Measurements from ENCODE around the gene CDK19.
"Not testable (repeated sequence)": the region's sequence is repeated elsewhere in the genome, so short reads cannot be mapped to it uniquely, and the experiment has no call there.

CDK19 gene

DNA sequence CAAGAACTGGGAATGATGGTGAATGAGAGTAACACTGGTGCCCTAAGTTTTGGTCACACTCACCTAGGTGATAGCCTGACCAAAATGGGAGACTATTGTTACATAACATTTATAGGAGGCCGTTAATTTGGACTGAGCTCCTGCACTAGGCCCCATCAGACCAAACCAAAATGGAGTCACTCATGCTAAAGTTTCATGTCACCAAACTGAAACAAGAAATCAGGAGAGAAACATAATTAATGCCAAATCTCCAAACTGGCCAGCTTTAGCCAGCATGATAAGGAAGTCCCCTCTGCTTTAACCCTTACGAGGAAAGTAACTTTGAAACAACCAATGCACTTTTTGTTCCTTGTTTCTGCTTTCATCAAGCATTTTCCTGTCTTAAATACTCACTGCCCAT, 227.9 kb downstream of the CDK19 start:
- no peak for DNase-seq (ENCODE audit: low read depth)
- TF ChIP-seq, protein P1, sequence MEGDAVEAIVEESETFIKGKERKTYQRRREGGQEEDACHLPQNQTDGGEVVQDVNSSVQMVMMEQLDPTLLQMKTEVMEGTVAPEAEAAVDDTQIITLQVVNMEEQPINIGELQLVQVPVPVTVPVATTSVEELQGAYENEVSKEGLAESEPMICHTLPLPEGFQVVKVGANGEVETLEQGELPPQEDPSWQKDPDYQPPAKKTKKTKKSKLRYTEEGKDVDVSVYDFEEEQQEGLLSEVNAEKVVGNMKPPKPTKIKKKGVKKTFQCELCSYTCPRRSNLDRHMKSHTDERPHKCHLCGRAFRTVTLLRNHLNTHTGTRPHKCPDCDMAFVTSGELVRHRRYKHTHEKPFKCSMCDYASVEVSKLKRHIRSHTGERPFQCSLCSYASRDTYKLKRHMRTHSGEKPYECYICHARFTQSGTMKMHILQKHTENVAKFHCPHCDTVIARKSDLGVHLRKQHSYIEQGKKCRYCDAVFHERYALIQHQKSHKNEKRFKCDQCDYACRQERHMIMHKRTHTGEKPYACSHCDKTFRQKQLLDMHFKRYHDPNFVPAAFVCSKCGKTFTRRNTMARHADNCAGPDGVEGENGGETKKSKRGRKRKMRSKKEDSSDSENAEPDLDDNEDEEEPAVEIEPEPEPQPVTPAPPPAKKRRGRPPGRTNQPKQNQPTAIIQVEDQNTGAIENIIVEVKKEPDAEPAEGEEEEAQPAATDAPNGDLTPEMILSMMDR (IDR thresholded peaks at IDR 0.05; ENCODE audit: control insufficient read depth, insufficient read depth, low read depth, low read length, missing control alignments), result no peak
- no peak overlapping the region for H3K4me3 ChIP-seq (ENCODE audit: control insufficient read depth, low read depth, low read length)

- no peak for DNase-seq (ENCODE audit: low read depth)
- TF ChIP-seq, protein P1 (IDR thresholded peaks at IDR 0.05; ENCODE audit: control insufficient read depth, insufficient read depth, low read depth, low read length, missing control alignments), result no peak
- no peak overlapping the region for H3K4me3 ChIP-seq (ENCODE audit: control insufficient read depth, low read depth, low read length)
These were observed 233.6 kb downstream of the CDK19 start for GRCh38 chr6:110581679-110582078.

- not testable (repeated sequence) for H3K4me3 ChIP-seq (ENCODE audit: control insufficient read depth, low read depth, low read length); DNase-seq (ENCODE audit: low read depth)
These were observed 237.6 kb downstream of the CDK19 start for GRCh38 chr6:110577596-110578167.

- DNase-seq (ENCODE audit: low read depth), result no peak
- TF ChIP-seq, protein P1 (IDR thresholded peaks at IDR 0.05; ENCODE audit: control insufficient read depth, insufficient read depth, low read depth, low read length, missing control alignments), result no peak
- H3K4me3 ChIP-seq (ENCODE audit: control insufficient read depth, low read depth, low read length), result no peak overlapping the region
These were observed 239.3 kb downstream of the CDK19 start for GRCh38 chr6:110575925-110576463.

DNA sequence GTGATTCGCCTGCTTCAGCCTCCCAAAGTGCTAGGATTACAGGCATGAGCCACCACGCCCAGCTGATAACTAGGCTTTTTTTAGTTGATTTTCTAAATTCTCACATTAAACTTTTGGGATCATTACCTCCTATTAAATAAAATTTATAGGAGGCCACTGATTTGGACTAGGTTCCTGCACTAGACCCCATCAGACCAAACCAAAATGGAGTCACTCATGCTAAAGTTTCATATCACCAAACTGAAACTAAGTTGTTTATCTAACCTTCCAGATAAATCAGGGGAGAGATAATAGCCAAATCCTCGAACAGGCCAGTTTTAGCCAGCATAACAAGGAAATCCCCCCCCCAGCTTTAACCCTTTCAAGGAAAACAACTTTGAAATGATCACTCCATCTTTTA, 240.5 kb downstream of the CDK19 start:
- H3K4me3 ChIP-seq (ENCODE audit: control insufficient read depth, low read depth, low read length), result no peak overlapping the region
- TF ChIP-seq, protein P1 (IDR thresholded peaks at IDR 0.05; ENCODE audit: control insufficient read depth, insufficient read depth, low read depth, low read length, missing control alignments), result no peak
- no peak for DNase-seq (ENCODE audit: low read depth)

GRCh38 chr6:110573537-110573936, 241.7 kb downstream of the CDK19 start:
- DNase-seq (ENCODE audit: low read depth), result no peak
- no peak overlapping the region for H3K4me3 ChIP-seq (ENCODE audit: control insufficient read depth, low read depth, low read length)
- TF ChIP-seq, protein P1 (IDR thresholded peaks at IDR 0.05; ENCODE audit: control insufficient read depth, insufficient read depth, low read depth, low read length, missing control alignments), result no peak

- DNase-seq (ENCODE audit: low read depth), result no peak
- TF ChIP-seq, protein P1 (IDR thresholded peaks at IDR 0.05; ENCODE audit: control insufficient read depth, insufficient read depth, low read depth, low read length, missing control alignments), result no peak
- no peak overlapping the region for H3K4me3 ChIP-seq (ENCODE audit: control insufficient read depth, low read depth, low read length)
These were observed 242.1 kb downstream of the CDK19 start for GRCh38 chr6:110573136-110573535.
